ENCODE measurements around the gene MMP8.

DNA sequence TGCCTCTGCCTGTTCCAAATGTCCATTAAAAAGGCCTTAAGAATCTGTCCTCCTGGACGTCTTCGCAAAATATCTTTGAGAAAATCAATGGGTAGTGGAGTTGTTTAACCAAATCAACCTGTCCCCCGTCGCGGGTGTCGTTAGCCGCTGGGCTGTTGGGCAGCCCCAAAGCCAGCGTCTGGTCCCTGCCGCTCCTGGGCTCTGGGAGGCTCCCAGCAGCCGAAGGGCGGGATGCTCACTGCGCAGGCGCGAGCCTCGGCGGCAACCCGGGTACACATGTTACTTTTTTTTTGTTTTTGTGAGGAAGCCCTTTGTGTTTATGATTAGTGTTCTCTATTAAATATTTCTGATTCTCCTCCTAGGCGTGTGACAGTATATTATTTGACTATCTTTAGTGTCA is 43.0 kb upstream of the MMP8 start:
- TF ChIP-seq, protein P1, sequence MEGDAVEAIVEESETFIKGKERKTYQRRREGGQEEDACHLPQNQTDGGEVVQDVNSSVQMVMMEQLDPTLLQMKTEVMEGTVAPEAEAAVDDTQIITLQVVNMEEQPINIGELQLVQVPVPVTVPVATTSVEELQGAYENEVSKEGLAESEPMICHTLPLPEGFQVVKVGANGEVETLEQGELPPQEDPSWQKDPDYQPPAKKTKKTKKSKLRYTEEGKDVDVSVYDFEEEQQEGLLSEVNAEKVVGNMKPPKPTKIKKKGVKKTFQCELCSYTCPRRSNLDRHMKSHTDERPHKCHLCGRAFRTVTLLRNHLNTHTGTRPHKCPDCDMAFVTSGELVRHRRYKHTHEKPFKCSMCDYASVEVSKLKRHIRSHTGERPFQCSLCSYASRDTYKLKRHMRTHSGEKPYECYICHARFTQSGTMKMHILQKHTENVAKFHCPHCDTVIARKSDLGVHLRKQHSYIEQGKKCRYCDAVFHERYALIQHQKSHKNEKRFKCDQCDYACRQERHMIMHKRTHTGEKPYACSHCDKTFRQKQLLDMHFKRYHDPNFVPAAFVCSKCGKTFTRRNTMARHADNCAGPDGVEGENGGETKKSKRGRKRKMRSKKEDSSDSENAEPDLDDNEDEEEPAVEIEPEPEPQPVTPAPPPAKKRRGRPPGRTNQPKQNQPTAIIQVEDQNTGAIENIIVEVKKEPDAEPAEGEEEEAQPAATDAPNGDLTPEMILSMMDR (conservative IDR thresholded peaks at IDR 0.05): no peak
- no peak for TF ChIP-seq EZH2 (IDR thresholded peaks at IDR 0.05; ENCODE audit: low read depth)
